ENCODE data around the gene RUNX1.
A peak's percentile ranks its signal among the peaks of the same experiment; 100 is the strongest.

The RUNX1 gene

GRCh38 chr21:34799092-34799491 lies 250.0 kb downstream of the RUNX1 start:
- no peak for DNase-seq

GRCh38 chr21:34797921-34798535 lies 251.1 kb downstream of the RUNX1 start:
- no peak for DNase-seq

- DNase-seq, result no peak
Measured at GRCh38 chr21:34797201-34797525, 251.9 kb downstream of the RUNX1 start.

GRCh38 chr21:34796518-34797200 lies 252.4 kb downstream of the RUNX1 start:
- DNase-seq, result no peak

- DNase-seq, result no peak
Measured at GRCh38 chr21:34795548-34796180, 253.4 kb downstream of the RUNX1 start.

- no peak for DNase-seq
Measured at GRCh38 chr21:34795175-34795547, 253.9 kb downstream of the RUNX1 start.

GRCh38 chr21:34794686-34795085 lies 254.4 kb downstream of the RUNX1 start:
- no peak for DNase-seq

- DNase-seq, result no peak
Measured at GRCh38 chr21:34793471-34793870, 255.6 kb downstream of the RUNX1 start.

GRCh38 chr21:34792504-34793089 lies 256.5 kb downstream of the RUNX1 start:
- no peak for DNase-seq

GRCh38 chr21:34791776-34792503 lies 257.2 kb downstream of the RUNX1 start:
- DNase-seq, result no peak

- peak in 1 of 2 experiments; percentile 49 for DNase-seq
Measured at GRCh38 chr21:34790834-34791233, 258.3 kb downstream of the RUNX1 start.

GRCh38 chr21:34790341-34790740 lies 258.8 kb downstream of the RUNX1 start:
- DNase-seq, result no peak

- DNase-seq, result no peak
Measured at GRCh38 chr21:34788879-34789278, 260.2 kb downstream of the RUNX1 start.

GRCh38 chr21:34783815-34784214 lies 265.3 kb downstream of the RUNX1 start:
- no peak for DNase-seq

GRCh38 chr21:34782506-34783360 lies 266.4 kb downstream of the RUNX1 start:
- DNase-seq, result no peak

GRCh38 chr21:34781526-34781925 lies 267.6 kb downstream of the RUNX1 start:
- no peak for DNase-seq

- DNase-seq, result no peak
Measured at GRCh38 chr21:34779860-34780259, 269.2 kb downstream of the RUNX1 start.

- no peak for DNase-seq
Measured at GRCh38 chr21:34775793-34776192, 273.3 kb downstream of the RUNX1 start.

GRCh38 chr21:34774750-34775149 lies 274.4 kb downstream of the RUNX1 start:
- no peak for DNase-seq

- peak in 1 of 2 experiments; percentile 81 for DNase-seq
Measured at GRCh38 chr21:34771512-34772028, 277.5 kb downstream of the RUNX1 start.

GRCh38 chr21:34770576-34770975 lies 278.5 kb downstream of the RUNX1 start:
- no peak for DNase-seq

GRCh38 chr21:34768326-34768725 lies 280.8 kb downstream of the RUNX1 start:
- no peak for DNase-seq
